ENCODE data around the gene SERPINA5. TPM values are rescaled to one million over a fixed set of nuclear protein-coding genes. Genes with fewer than 3 reads are reported as not detected.
"Not testable (repeated sequence)": the region's sequence is repeated elsewhere in the genome, so short reads cannot be mapped to it uniquely, and the experiment has no call there.

SERPINA5 gene
- total and polyA plus RNA-seq, 3 donors from 2014 or later: 940 to 1,170 (median 1,154) TPM

DNA sequence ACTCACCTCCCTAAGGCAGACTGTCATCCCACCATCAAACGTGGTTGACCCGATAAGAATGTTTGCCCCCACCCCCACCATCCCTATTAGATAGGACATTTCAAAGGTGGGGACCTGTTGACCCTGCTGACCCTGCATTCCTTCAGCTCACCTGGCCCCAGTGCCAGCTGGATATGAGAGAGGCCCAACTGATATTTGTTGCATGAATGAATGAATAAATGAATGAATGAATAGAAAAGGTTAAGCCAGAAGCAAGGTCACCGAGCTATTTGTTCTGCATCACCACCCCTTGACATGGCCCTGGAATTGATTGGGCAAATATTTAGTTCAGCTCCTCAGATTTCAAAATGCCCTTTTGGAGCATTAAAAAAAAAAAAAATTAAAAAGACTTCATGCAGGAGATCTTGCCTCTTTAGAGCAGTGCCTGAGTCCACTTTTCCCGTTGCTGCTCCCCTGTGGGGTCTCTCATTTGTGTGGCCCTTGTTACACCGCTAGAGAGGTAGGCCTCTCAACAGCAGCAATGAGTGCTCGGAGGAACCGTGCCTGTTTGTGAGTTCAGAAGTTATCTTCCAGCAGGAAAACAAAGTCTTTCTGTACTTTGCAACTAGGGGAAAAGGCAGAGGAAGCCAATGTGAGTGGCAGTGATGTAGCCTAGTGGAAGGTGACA, 8.5 kb upstream of the SERPINA5 start:
- Histone ChIP-seq H3K36me3 (ENCODE audit: low read depth, missing control alignments) (no peaks in the 10 kb centered on the region), H3K4me1 (peaks cover 10% of the 10 kb centered on the region), H3K4me3 (no peak overlapping the region), H3K27ac (no peak overlapping the region), H3K9me3 (no peaks in the 10 kb centered on the region), H3K27me3 (no peaks in the 10 kb centered on the region)
- intact Hi-C loops (cut with DNase I; ENCODE audit: low total_unique reads): no loop called here
- WGBS, 2 donors: 74 to 81% methylated on average over 7 of the region's 7 CpGs
- peak; percentile 9 for DNase-seq
- TF ChIP-seq, protein P1, sequence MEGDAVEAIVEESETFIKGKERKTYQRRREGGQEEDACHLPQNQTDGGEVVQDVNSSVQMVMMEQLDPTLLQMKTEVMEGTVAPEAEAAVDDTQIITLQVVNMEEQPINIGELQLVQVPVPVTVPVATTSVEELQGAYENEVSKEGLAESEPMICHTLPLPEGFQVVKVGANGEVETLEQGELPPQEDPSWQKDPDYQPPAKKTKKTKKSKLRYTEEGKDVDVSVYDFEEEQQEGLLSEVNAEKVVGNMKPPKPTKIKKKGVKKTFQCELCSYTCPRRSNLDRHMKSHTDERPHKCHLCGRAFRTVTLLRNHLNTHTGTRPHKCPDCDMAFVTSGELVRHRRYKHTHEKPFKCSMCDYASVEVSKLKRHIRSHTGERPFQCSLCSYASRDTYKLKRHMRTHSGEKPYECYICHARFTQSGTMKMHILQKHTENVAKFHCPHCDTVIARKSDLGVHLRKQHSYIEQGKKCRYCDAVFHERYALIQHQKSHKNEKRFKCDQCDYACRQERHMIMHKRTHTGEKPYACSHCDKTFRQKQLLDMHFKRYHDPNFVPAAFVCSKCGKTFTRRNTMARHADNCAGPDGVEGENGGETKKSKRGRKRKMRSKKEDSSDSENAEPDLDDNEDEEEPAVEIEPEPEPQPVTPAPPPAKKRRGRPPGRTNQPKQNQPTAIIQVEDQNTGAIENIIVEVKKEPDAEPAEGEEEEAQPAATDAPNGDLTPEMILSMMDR (IDR thresholded peaks at IDR 0.05): no peak
- TF ChIP-seq POLR2A (IDR thresholded peaks at IDR 0.05): no peak

DNA sequence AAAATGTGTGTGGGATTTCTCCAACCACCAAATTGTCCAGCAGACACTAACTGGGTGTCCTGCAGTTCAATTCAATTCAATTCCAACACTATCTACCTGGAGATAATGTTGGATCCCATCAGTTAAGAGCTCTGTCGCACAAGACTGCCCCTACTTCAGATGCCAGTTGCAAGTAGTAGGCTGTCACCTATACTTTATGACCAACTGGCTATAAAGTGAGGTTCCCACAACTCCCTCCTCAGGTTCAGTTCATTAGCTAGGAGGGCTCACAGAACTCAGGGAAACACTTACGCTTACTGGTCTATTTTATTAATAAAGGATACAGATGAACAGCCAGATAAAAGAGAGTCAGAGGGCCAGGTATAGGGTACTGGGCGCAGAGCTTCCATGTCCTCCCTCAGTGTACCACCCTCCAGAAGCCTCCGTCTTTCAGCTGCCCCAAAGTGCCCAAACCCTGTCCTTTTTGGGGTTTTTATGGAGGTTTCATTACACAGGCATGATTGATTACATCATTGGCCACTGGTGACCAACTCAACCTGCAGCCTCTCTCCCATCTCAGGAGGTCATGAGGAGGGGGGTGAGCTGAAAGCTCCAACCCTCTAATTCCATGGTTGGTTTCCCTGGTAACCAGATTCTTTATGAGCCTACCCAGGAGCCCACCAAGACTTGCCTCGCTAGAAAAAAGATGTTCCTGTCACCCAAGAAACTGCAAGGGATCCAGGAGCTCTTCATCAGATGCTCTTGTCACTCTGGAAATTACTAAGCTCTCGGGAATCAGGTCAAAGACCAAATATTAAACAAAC, 7.5 kb upstream of the SERPINA5 start:
- DNase-seq: peak; percentile 0
- no peaks in the 10 kb centered on the region for H3K36me3 ChIP-seq (ENCODE audit: low read depth, missing control alignments)
- WGBS, 2 donors: 81 to 93% methylated on average over 6 of the region's 6 CpGs
- H3K27ac ChIP-seq: no peak overlapping the region
- H3K9me3 ChIP-seq: no peaks in the 10 kb centered on the region
- H3K27me3 ChIP-seq: no peaks in the 10 kb centered on the region
- no peak overlapping the region for H3K4me3 ChIP-seq
- TF ChIP-seq POLR2A (IDR thresholded peaks at IDR 0.05): no peak
- TF ChIP-seq, protein P1 (IDR thresholded peaks at IDR 0.05): no peak
- intact Hi-C loops (cut with DNase I; ENCODE audit: low total_unique reads): no loop called here
- peaks cover 10% of the 10 kb centered on the region for H3K4me1 ChIP-seq

DNA sequence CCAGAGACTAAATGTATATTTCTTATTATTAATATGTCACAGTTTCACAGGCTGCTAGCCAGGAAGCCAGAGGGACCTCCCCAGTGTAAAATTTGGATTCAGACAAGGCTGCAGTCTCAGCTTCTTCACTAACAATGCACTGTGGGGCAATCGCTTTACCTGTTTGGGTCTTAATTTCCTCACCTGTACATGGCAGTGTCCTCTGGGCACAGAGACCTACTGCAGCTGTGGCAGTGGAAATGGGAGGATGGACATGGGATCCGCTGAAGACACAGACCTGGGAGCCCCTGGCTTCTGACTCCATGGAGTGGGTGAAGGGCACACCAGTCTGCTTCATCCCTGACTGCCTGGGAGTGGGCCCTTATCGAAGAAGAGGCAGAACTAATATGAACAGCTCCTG, 6.9 kb upstream of the SERPINA5 start:
- DNase-seq: peak; percentile 7
- H3K27me3 ChIP-seq: no peaks in the 10 kb centered on the region
- no peaks in the 10 kb centered on the region for H3K36me3 ChIP-seq (ENCODE audit: low read depth, missing control alignments)
- no peak overlapping the region for H3K4me3 ChIP-seq
- no peaks in the 10 kb centered on the region for H3K9me3 ChIP-seq
- H3K4me1 ChIP-seq: peaks cover 10% of the 10 kb centered on the region
- WGBS, 2 donors: 87 to 90% methylated on average over 3 of the region's 3 CpGs
- no peak for TF ChIP-seq POLR2A (IDR thresholded peaks at IDR 0.05)
- TF ChIP-seq, protein P1 (IDR thresholded peaks at IDR 0.05): no peak
- no peak overlapping the region for H3K27ac ChIP-seq
- intact Hi-C loops (cut with DNase I; ENCODE audit: low total_unique reads): no loop called here

DNA sequence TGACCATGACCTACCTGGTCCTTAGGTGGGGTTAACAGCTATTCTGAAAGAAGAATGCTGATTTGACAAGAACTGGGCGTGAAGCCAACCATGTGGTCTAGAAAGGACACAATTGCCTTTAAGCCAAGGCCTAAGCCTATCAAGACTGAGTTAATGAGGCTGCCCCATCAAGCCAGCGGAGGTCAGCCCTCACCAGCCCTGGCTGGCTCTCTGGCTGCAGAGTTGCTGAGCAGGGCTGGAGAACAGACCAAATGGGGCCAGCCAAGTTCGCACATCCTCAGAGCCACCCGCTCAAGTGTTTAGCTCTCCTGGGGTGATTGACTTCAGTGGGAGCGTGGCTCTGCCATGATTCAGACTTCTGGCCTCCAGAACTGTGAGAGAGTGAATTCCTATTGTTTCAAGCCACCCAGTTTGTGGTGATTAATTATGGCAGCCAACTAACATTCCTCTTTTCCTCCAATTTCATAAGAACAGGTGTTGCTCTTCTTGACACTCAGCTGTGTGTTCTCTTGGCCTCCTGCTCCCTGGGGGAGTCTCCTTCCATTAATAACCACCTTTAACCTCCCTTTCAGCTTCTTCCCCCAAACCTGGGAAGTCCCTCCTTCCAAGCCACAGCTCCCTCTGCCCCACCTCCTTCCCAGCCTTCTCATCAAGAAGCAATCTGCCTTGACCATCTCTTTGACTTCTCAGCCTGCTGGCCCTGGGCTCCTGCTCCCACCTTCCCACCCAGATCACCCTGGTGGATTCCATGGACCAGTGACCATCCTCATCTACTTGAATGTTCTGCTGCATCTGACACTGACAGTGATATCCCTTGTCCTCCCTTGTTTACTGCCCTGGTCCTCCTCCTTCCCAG, 5.3 kb upstream of the SERPINA5 start:
- Histone ChIP-seq H3K27ac (no peak overlapping the region), H3K4me3 (no peak overlapping the region), H3K9me3 (no peaks in the 10 kb centered on the region), H3K27me3 (no peaks in the 10 kb centered on the region), H3K4me1 (peaks cover 14% of the 10 kb centered on the region), H3K36me3 (ENCODE audit: low read depth, missing control alignments) (no peaks in the 10 kb centered on the region)
- peak; percentile 35 for DNase-seq
- intact Hi-C loops (cut with DNase I; ENCODE audit: low total_unique reads): no loop called here
- TF ChIP-seq, protein P1 (IDR thresholded peaks at IDR 0.05): no peak
- no peak for TF ChIP-seq POLR2A (IDR thresholded peaks at IDR 0.05)
- 76 to 87% methylated on average over 3 to 5 of the region's 5 CpGs for WGBS, 2 donors

DNA sequence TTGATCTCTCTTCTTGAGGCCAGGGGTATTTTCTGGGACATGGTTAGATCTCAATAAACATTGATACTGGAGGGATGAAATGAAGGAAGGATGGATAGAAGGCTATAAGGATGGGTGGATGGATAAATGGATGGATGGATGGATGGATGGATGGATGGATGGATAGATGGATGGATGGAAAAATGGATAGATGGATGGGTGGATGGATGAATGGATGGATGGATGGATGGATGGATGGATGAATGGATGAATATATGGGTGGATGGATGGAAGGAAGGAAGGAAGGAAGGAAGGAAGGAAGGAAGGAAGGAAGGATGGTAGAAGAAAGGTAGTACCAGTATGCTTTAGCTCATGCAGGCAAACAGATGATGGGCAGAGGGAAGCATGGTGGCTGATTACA, 3.8 kb upstream of the SERPINA5 start:
- intact Hi-C loops (cut with DNase I; ENCODE audit: low total_unique reads): not testable (repeated sequence)

More for the DNA sequence above, 3.8 kb upstream of the SERPINA5 start:
- H3K36me3 ChIP-seq (ENCODE audit: low read depth, missing control alignments); H3K4me3 ChIP-seq; H3K4me1 ChIP-seq; H3K9me3 ChIP-seq; H3K27me3 ChIP-seq; H3K27ac ChIP-seq; DNase-seq: not testable (repeated sequence)

Data from testis (tissue), 3 donors.